AG09309 (cell line): ENCODE results near the gene GALNT18.

ENCODE experiments used
- DNase-seq: peaks from one replicate; pipeline ENCODE4 v3.0.0-alpha.2; 2010; ENCODE audit warnings: low read depth
- H3K4me3 ChIP-seq: 2 replicates; pipeline ENCODE4 v1.5.1; 2011; ENCODE audit warnings: mild to moderate bottlenecking, low read depth, low read length, moderate library complexity; ENCODE audit not compliant: control insufficient read depth
- TF ChIP-seq, protein P1 (sequence below): IDR thresholded peaks from 2 replicates; pipeline ENCODE4 v1.5.1; 2011; ENCODE audit warnings: mild to moderate bottlenecking, low read depth, low read length, inconsistent platforms; ENCODE audit not compliant: insufficient read depth, control insufficient read depth; ENCODE audit errors: missing control alignments

GALNT18 gene

DNA sequence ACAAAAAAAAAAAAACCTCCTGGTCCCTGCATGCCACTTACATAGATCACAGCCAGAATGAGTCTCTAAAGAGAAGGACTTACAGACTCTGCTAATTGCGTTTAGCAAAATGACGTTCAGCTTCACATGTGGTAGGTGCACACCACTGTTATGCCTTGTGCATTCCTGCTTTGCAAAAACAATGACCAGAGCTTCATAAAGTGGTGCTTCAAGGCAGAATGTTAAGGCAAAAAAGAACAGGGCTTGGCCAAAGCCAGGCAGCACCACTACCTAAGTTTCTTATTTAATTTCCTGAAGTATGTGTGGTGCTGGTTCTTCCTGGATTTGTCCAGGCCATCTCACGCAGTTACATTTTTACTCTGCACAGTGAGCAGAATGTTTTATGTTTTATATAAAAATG lies 85.2 kb downstream of the GALNT18 start:
- no peak overlapping the region for H3K4me3 ChIP-seq
- DNase-seq: no peak
- TF ChIP-seq, protein P1, sequence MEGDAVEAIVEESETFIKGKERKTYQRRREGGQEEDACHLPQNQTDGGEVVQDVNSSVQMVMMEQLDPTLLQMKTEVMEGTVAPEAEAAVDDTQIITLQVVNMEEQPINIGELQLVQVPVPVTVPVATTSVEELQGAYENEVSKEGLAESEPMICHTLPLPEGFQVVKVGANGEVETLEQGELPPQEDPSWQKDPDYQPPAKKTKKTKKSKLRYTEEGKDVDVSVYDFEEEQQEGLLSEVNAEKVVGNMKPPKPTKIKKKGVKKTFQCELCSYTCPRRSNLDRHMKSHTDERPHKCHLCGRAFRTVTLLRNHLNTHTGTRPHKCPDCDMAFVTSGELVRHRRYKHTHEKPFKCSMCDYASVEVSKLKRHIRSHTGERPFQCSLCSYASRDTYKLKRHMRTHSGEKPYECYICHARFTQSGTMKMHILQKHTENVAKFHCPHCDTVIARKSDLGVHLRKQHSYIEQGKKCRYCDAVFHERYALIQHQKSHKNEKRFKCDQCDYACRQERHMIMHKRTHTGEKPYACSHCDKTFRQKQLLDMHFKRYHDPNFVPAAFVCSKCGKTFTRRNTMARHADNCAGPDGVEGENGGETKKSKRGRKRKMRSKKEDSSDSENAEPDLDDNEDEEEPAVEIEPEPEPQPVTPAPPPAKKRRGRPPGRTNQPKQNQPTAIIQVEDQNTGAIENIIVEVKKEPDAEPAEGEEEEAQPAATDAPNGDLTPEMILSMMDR: no peak

DNA sequence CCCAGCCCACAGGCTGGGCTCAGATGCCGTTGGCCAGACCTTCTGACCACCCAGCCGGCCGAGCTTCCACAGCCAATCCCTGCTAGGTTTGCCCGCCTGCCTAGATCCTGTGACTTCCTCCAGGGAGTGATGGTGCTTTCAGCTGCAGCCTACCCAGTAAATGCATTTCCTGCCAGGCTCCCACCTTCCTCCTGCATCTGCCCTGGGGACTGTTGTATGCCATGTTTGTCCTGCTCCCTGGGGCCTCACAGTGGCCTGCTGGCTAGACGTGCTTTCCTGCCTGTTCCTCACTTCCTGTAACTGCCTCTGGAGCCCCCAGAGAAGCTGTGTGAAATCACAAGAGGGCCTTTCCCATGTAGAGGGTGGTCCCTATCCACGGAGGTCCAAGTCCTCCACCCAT lies 86.2 kb downstream of the GALNT18 start:
- TF ChIP-seq, protein P1: no peak
- no peak overlapping the region for H3K4me3 ChIP-seq
- DNase-seq: no peak

DNA sequence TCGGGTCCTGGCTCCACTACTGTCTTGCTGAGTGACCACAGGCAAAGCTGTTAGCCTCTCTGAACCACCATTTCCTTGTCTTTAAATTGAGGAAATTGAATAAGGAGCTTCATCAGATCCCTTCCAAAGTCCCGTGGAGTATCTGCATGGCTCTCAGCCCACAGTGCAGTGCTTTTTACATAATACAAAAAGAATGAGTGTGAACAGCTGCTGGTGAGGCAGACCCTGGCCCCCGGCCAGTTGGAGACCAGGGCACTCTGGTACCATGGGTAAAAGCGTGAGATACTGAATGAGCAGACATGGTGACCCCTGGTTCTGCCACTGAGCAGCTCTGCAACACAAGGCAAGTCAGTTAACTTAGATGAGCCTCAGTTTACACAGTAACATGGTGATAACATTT lies 86.8 kb downstream of the GALNT18 start:
- TF ChIP-seq, protein P1: no peak
- DNase-seq: no peak
- H3K4me3 ChIP-seq: no peak overlapping the region

DNA sequence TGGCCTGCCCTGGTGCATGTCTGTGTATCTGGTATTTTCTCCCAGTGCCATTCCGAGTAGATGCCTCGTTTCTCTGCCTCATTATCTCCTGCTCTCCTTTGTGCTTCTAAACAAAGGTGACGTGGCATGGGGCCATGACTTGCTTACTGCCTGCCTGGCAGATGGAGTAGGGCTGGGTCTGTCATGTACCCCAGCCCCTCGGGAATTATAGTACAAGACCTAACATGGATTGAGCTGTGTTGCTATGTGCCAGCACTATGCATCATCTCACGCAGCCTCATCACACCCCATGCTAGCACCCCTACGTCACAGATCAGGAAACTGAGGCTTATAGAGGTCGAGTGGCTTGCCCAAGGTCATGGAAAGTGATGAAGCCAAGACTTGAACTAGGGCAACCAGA lies 88.1 kb downstream of the GALNT18 start:
- no peak for DNase-seq
- TF ChIP-seq, protein P1: no peak
- no peak overlapping the region for H3K4me3 ChIP-seq

DNA sequence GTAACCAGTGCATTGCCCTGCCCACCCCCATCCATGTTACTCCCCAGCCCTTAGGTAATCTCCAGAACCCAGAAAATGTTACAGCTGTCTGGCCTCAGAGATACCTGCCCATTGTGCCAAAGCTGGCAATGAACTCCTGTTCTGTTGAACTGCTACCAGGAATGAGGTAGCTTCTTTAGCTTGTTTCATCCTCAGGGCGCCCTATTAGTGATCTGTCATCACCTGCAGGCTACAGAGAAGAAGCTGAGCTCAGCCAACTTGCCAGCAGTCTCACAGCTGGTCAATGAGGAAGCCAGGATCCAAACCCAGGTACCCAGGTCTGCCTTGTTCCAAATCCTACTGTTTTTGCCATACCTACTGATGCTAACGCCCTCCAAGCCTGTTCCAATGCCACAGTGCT lies 88.7 kb downstream of the GALNT18 start:
- DNase-seq: no peak

DNA sequence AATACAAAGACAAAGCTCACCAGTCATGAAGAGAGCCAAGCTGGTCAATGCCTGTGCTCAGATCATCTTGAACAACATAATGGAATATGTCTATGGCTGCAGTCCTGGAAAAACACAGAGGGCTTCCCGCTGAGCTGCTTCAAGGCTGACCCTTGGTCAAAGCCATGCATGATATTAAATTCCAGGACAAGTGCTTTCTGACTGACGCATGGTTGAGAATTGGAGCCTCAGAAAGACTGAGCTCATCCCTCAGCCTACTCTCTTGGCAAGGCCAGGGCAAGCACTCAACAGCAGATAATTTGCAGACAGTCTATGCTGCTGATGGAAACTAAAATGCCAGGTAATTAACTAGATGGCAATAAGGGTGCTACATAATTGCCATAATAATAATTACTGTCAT lies 89.2 kb downstream of the GALNT18 start:
- TF ChIP-seq, protein P1: no peak
- DNase-seq: no peak
- H3K4me3 ChIP-seq: no peak overlapping the region

More for the DNA sequence above, 88.7 kb downstream of the GALNT18 start:
- no peak overlapping the region for H3K4me3 ChIP-seq
- TF ChIP-seq, protein P1: no peak

DNA sequence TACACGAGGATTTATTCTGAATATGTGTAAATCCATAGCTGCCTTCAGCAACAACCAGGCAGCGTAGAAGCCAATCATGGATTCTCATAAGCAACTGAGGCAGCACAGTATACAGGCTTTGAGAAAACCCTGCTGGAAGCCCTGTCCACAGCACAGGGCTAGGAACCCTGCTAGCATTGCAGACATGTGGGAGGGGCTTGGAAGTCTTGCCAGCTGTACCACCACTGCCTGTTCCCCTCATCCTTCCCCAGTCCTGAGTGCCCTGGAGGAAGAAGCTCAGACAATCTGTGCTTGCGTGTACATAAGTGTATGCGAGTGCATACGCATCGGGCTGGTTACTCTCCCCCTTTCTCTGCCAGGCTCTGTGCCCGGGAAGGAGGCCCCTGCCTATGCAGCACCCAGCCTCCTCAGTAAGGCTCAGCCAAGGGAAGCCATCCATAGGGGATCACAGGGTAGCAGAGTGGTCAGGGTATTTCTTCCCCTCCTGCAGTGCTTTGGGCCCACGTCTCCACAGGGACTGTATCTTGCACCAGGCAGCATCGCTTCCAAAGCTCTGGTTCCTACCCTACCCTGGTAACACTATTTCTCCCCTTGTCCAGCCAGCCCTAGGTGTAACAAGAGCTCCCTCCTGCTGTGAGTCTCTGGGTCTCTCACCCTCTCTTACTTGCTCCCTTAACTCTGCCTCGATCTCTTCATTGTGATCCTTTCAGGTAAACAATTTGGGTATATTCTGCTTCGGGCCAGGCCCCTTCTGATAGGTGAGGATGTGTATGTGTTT lies 90.5 kb downstream of the GALNT18 start:
- no peak overlapping the region for H3K4me3 ChIP-seq
- no peak for DNase-seq
- TF ChIP-seq, protein P1: no peak
